Left lung (tissue), 10 donors: ENCODE results near the gene CCDC81. TPM values are rescaled to one million over a fixed set of nuclear protein-coding genes. Genes with fewer than 3 reads are reported as not detected.

Experiments used
- ATAC-seq: fragments of 200-7000 bp; cut with Tn5 transposase; one replicate; pipeline ENCODE4 v1.9.1; 2020; ENCODE audit warnings: moderate library complexity
- DNase-seq, 4 donors: peaks; one replicate each; pipeline ENCODE4 v3.0.0-alpha.2; 2013 to 2020
- H3K27ac ChIP-seq, 2 donors: fragments of 200-600 bp; sonication (generic) in 1 of 2; one replicate each; pipeline versions ENCODE4 v1.5.0 to v1.8.0; 2020 to 2021
- H3K27me3 ChIP-seq, 2 donors: fragments of 200-600 bp; sonication (generic) in 1 of 2; one replicate each; pipeline versions ENCODE4 v1.5.0 to v1.8.0; 2020 to 2021
- H3K36me3 ChIP-seq, 2 donors: fragments of 200-600 bp; sonication (generic) in 1 of 2; one replicate each; pipeline versions ENCODE4 v1.5.0 to v1.8.0; 2020 to 2021
- H3K4me1 ChIP-seq, 2 donors: fragments of 200-600 bp; one replicate each; pipeline ENCODE4 v1.8.0; 2021
- H3K4me3 ChIP-seq, 2 donors: fragments of 200-600 bp; sonication (generic) in 1 of 2; one replicate each; pipeline versions ENCODE4 v1.5.0 to v1.8.0; 2020 to 2021; ENCODE audit warnings: mild to moderate bottlenecking in 1 of 2
- H3K9me3 ChIP-seq, 2 donors: fragments of 200-600 bp; sonication (generic) in 1 of 2; one replicate each; pipeline versions ENCODE4 v1.5.0 to v1.8.0; 2020 to 2021
- intact Hi-C, 2 donors: fragments of 100-400 bp; cut with DNase I; formaldehyde crosslinking; loops; one replicate each; pipeline versions ENCODE4 v1.11.2 to v1.14.2; 2022
- polyA plus RNA-seq, 6 donors: library from polyadenylated mRNA; unstranded; fragments of 120-200 nt; gene quantifications; one replicate each; pipeline ENCODE4 v1.2.1, GENCODE V29; 2013; ENCODE audit not compliant: insufficient read length in 6 of 6
- total RNA-seq, 2 donors: library from RNA; stranded (reverse); fragmentation: NEBNext Ultra II Directional; extraction: Animal tissue kit (Norgen Biotek cat#: 25700); gene quantifications; one replicate each; pipeline ENCODE4 v1.2.1, GENCODE V29; 2021
- TF ChIP-seq, protein P1 (sequence below), 2 donors: fragments of 200-600 bp; sonication (generic) in 1 of 2; IDR thresholded peaks; one replicate each; pipeline versions ENCODE4 v1.5.0 to v1.8.0; 2021; ENCODE audit warnings: antibody characterized with exemption in 2 of 2
- donor health status: DM: no; HTN: yes; CAD: no.
- donor health status: DM: no; HTN: no; CAD: no.

CCDC81 gene
- total and polyA plus RNA-seq, 8 donors = 0.58 to 4.9 (median 3.3) TPM

GRCh38 chr11:86461892-86462291 lies 87.2 kb downstream of the CCDC81 start:
- Histone ChIP-seq H3K9me3 (no peaks in the 10 kb centered on the region), H3K27ac (no peak overlapping the region), H3K27me3 (no peaks in the 10 kb centered on the region), H3K4me1 (peaks cover 4 to 9% of the 10 kb centered on the region in 2 donors), H3K4me3 (no peak overlapping the region), H3K36me3 (peaks cover 0 to 6% of the 10 kb centered on the region in 2 donors)
- DNase-seq (no peak), ATAC-seq (no peak)
- intact Hi-C loops = no loop called here
- TF ChIP-seq, protein P1, sequence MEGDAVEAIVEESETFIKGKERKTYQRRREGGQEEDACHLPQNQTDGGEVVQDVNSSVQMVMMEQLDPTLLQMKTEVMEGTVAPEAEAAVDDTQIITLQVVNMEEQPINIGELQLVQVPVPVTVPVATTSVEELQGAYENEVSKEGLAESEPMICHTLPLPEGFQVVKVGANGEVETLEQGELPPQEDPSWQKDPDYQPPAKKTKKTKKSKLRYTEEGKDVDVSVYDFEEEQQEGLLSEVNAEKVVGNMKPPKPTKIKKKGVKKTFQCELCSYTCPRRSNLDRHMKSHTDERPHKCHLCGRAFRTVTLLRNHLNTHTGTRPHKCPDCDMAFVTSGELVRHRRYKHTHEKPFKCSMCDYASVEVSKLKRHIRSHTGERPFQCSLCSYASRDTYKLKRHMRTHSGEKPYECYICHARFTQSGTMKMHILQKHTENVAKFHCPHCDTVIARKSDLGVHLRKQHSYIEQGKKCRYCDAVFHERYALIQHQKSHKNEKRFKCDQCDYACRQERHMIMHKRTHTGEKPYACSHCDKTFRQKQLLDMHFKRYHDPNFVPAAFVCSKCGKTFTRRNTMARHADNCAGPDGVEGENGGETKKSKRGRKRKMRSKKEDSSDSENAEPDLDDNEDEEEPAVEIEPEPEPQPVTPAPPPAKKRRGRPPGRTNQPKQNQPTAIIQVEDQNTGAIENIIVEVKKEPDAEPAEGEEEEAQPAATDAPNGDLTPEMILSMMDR (IDR thresholded peaks at IDR 0.05) = no peak

DNA sequence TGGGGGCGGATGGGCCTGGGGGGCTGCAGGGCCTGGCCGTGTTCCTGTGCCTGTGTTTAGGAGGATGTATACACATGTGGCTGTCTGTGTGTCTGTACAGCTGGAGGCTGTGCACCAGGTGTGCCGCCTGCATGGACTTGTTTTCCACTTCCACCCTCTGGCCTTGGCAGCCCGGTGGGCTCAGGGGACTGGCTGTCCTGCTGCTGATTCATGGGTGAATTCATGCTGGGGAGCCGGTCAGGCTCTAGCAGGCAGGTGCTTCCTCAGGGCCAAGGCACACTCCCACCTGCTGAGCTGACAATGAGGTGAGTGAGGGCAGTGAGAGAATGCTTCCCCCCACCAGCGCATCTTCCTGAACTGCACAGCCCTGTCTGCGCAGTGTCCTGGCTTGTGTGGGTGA lies 88.4 kb downstream of the CCDC81 start:
- H3K4me1 ChIP-seq = peaks cover 4 to 9% of the 10 kb centered on the region in 2 donors
- H3K9me3 ChIP-seq = no peaks in the 10 kb centered on the region
- H3K27me3 ChIP-seq = no peaks in the 10 kb centered on the region
- no peak overlapping the region for H3K4me3 ChIP-seq
- DNase-seq = no peak
- intact Hi-C loops = no loop called here
- ATAC-seq = no peak
- TF ChIP-seq, protein P1 (IDR thresholded peaks at IDR 0.05) = no peak
- H3K36me3 ChIP-seq = peaks cover 0 to 6% of the 10 kb centered on the region in 2 donors
- no peak overlapping the region for H3K27ac ChIP-seq

DNA sequence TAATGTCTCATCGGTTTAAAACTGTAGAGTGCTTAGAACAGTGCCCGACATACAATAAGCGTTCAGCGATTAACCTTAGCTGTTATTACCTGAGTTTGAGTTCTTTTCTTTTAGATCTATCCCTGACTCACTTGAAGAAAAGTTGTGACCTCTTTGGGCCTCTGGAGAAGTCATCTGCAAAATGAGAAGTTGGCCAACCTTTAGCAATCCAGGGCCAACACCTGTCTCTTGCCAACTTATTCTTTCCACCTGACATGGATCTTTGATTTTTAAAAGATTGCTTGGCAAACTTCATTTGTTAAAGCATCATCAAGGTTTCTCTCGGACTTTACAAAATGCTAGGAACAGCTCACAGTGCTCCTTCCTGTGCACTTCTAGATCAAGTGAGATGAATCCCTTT lies 89.3 kb downstream of the CCDC81 start:
- peaks cover 4 to 9% of the 10 kb centered on the region in 2 donors for H3K4me1 ChIP-seq
- H3K9me3 ChIP-seq = no peaks in the 10 kb centered on the region
- intact Hi-C loops = no loop called here
- TF ChIP-seq, protein P1 (IDR thresholded peaks at IDR 0.05) = no peak
- H3K27me3 ChIP-seq = no peaks in the 10 kb centered on the region
- no peak overlapping the region for H3K4me3 ChIP-seq
- H3K27ac ChIP-seq = no peak overlapping the region
- H3K36me3 ChIP-seq = peaks cover 0 to 6% of the 10 kb centered on the region in 2 donors
- ATAC-seq = no peak
- no peak for DNase-seq

DNA sequence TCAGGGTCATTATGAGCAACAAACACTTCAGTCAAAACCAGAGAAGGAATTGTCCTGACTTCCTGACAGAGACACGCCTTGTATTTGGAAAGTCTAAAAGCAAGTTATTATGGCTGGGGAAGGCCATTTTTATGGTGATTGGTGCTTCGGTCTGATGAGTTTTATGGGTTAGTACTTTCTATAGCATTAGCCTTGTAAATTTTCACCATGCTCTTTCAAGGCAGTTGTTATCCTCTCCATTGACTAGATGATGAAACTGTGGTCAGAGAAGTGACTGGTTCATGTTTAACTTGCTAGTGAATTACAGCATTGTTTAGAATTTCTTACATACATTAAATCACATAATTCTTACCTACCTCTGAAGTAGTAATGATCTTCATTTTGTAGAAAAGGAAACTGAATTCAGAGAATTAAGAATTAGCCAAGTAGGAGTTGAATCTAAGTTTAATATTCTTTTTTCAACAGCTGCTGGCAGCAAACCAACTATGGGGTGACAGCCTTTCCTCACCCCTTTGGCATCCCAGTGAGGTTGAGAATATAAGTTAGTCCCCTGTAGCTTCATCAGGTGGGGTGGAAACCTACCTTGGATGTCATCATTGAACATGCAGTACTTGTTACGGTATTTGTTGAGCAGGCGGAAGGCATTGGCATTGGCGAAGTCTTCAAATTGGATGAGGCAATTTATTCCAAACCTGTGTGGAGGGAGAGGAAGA lies 90.0 kb downstream of the CCDC81 start:
- DNase-seq (no peak), ATAC-seq (no peak)
- H3K9me3 ChIP-seq = no peaks in the 10 kb centered on the region
- TF ChIP-seq, protein P1 (IDR thresholded peaks at IDR 0.05) = no peak
- H3K4me1 ChIP-seq = peaks cover 4 to 8% of the 10 kb centered on the region in 2 donors
- no peak overlapping the region for H3K4me3 ChIP-seq
- no peak overlapping the region for H3K27ac ChIP-seq
- peaks cover 0 to 6% of the 10 kb centered on the region in 2 donors for H3K36me3 ChIP-seq
- H3K27me3 ChIP-seq = no peaks in the 10 kb centered on the region
- intact Hi-C loops = no loop called here

- Histone ChIP-seq H3K27ac (no peak overlapping the region), H3K36me3 (peaks cover 0 to 4% of the 10 kb centered on the region in 2 donors), H3K9me3 (no peaks in the 10 kb centered on the region), H3K4me1 (no peaks in the 10 kb centered on the region), H3K4me3 (no peak overlapping the region), H3K27me3 (no peaks in the 10 kb centered on the region)
- intact Hi-C loops = no loop called here
- TF ChIP-seq, protein P1 (IDR thresholded peaks at IDR 0.05) = no peak
- no peak for ATAC-seq
- DNase-seq = no peak
Observed at GRCh38 chr11:86468169-86468568, 93.5 kb downstream of the CCDC81 start.
